HG03432 (cell line): ENCODE measurements around the gene PTPRS.
"Not testable (repeated sequence)": the region's sequence is repeated elsewhere in the genome, so short reads cannot be mapped to it uniquely, and the experiment has no call there.

Source experiments
- ATAC-seq: cut with Tn5 transposase; IDR thresholded peaks from one replicate; pipeline ENCODE4 v1.9.1; 2021; ENCODE audit warnings: mild to moderate bottlenecking, moderate library complexity; ENCODE audit not compliant: unreplicated experiment

Gene PTPRS

GRCh38 chr19:5334366-5334739 lies 6.3 kb downstream of the PTPRS start:
- no peak for ATAC-seq

DNA sequence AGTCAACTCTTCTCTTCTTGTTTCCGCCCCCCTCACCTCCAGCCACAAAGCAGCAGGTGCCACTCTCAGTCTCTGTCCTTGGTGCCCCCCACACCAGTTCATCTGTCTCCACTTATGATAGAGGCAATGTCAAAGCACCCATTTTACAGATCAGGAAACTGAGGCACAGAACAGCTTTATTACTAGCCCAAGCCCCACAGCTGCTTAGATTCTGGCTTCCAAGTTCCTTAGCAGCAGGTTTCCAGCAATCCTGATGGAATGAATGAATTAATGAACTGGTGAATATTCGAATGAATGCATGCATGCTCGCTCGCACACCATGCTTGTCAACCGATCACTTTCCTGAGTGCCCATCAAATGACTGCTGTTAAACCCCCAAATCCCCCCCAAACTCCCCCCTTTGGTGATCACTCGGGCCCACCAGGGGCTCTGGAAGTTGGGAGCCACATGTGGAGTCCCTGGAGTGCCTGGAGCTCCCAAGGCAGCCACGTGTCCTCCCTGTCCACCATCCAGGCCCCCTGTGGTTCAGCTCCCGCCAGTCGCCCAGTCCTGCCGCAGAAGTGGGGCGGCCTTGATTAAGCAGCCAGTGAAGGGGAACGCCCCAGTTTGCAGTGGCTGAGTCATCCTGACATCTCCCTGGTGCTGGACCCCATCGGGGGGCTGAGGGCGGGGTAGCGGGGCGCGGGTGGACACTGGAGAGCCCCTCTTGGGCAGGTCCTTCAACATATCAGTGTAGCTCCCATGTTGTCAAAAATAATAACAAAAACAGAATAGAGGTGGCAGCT lies 6.8 kb downstream of the PTPRS start:
- ATAC-seq: no peak

- ATAC-seq: no peak
These were observed 8.1 kb downstream of the PTPRS start for GRCh38 chr19:5332501-5332900.

GRCh38 chr19:5331790-5332189 lies 8.8 kb downstream of the PTPRS start:
- ATAC-seq: no peak

GRCh38 chr19:5330307-5330720 lies 10.3 kb downstream of the PTPRS start:
- no peak for ATAC-seq

GRCh38 chr19:5329141-5329540 lies 11.5 kb downstream of the PTPRS start:
- no peak for ATAC-seq

- not testable (repeated sequence) for ATAC-seq
These were observed 12.2 kb downstream of the PTPRS start for GRCh38 chr19:5328407-5328806.

DNA sequence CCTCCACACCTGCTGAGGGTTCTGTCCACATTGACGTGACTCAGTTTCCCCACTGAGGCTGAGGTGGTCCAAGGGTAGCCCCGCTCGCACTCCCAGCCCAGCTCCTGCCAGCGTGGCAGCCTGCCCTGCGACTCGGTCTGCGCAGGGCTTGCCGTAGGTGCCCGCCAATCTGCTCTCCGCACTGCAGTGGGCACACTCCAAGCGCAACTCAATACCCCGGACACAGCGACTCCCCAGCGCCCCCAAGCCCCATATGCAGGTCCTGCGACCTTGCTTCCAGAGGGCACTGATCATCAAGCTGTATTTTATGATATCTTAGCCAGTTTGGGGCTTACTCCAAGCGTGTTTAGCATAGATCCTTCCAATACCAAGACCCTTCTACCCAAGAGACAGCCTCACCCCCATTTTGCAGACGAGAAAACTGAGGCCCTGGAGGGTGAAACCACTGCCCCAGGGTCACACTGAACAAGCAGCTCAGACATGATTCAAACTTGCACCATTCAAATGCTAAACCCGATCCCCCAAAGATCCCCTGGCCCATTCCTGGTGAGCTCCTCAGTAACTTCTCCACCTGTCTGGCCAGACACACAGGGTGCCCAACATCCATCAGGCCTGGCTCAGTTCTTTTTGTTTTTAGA lies 13.5 kb downstream of the PTPRS start:
- no peak for ATAC-seq

GRCh38 chr19:5326545-5326944 lies 14.1 kb downstream of the PTPRS start:
- ATAC-seq: no peak

DNA sequence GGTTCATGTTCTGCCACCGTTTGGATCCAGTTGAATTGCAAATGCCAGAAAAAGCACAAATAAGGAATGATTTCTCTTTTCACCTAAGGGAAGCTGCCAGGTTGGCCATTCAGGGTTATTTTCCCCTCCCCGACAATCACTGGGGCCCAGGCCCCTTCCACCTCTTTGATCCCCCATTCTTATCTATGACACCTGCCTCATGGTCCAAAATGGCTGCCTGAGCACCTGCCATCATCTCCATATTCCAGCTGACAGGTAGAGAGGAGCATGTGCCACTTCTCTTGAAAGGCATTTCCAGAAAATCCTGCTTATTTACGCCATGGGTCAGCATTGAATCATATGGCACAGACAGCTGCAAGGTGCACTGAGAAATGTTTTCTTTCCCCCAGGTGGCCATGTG lies 15.7 kb downstream of the PTPRS start:
- no peak for ATAC-seq

DNA sequence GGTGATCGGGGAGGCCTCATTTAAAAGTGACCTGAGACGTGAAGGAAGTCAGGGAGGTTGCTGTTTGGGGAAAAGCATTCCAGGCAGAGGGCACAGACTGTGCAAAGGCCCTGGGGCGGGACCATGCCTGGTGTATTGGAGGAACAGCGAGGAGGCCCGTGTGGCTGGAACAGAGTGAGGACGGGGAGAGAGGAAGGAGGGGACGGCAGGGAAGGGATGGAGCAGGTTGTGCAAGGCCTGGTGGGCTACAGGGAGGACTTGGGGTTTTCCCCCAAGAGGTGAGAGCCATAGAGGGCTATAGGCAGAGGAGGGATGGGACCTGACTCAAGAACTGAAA lies 17.2 kb downstream of the PTPRS start:
- no peak for ATAC-seq

- peak; percentile 74 for ATAC-seq
These were observed 18.5 kb downstream of the PTPRS start for GRCh38 chr19:5321851-5322681.

DNA sequence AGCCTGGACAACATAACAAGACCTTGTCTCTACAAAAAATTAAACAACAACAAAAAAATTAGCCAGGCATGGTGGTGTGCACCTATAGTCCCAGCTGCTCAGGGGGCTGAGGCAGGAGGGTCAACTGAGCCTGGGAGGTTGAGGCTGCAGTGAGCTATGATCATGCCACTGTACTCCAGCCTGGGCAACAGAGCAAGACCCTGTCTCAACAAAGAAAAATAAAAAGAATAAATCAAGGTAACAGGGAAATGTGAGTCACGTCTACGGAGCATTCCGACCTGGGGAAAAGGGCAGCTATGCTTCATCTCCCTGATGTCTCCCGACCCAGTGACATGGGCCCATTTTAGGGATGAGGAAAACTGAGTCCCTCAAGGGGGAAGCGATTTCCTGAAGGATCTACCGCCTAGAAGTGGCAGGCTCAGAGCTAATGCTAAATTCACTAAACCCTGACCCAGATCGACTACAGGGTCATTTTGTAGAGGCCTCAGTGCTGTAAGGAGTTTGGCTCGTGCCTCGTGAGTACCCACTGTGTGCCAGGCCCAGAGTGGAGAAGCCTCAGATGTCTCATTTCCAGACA lies 19.5 kb downstream of the PTPRS start:
- ATAC-seq: no peak

DNA sequence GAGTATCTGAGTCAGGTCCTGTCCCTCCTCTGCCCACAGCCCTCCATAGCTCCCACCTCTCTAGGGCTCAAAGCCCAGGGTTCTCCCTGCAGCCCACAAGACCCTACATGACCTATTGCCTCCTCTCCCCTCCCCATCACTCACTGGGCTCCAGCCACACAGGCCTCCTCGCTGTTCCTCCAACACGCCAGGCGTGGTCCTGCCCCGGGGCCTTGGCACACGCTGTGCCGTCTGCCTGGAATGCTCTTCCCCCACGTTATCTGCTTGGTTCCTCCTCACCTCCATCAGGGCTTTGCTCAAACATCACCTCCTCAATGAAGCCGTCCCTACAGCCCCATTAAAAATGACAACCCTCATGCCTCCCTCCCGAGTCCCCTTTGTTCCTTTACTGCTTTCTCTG lies 21.1 kb downstream of the PTPRS start:
- no peak for ATAC-seq

- no peak for ATAC-seq
These were observed 22.3 kb downstream of the PTPRS start for GRCh38 chr19:5318306-5318705.

GRCh38 chr19:5317321-5317720 lies 23.3 kb downstream of the PTPRS start:
- ATAC-seq: no peak

DNA sequence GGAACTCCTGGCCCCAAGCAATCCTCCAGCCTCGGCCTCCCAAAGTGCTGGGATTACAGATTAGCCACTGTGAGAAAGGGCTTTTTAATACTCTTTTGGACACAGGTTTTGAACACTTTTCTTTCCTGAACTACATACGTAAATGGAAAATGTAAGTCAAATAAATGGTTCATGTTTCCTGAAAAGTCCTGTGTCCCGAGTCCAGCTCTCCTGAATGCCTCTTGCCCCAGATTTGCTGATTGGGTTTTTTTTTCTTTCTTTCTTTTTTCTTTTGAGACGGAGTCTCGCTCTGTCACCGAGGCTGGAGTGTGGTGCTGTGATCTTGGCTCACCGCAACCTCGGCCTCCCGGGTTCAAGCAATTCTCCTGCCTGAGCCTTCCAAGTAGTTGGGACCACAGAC lies 24.5 kb downstream of the PTPRS start:
- ATAC-seq: no peak

GRCh38 chr19:5314907-5315298 lies 25.7 kb downstream of the PTPRS start:
- ATAC-seq: no peak

DNA sequence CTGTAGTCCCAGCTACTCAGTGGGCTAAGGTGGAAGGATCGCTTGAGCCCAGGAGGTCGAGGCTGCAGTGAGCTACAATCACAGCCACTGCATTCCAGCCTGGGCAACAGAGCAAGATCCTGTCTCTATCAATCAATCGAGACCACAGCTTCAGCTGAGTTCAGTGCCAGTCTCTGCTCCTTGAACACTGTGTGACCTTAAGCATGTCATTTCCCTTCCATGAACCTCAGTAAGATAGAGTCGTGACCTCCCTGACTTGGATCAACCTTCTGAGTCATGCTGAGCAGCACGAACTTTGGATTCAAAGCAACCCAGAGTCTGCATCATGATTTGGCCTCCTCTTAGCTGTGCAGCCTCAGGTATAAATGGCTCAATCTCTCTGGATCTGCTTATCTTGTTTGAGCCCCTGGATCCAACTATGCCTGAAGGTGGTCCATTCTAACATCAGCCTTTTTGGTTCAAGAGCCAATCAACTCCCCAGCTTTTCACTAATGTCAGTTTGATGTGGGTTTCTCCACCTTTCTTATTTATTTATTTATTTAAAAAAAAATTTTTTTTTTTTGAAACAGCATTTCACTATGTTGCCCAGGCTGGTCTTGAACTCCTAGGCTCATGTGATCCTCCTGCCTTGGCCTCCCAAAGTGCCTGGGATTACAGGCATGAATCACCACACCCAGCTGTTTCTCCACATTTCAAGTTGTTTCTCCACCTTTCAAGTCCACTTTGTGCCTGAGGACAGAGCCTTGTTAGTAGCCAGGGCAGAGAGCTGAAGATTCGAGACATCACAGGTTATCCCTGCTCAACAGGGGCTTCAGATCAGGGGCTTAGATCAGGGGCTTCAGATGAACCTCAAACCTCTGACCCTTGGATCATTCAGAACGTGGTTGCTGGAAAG lies 26.4 kb downstream of the PTPRS start:
- no peak for ATAC-seq

DNA sequence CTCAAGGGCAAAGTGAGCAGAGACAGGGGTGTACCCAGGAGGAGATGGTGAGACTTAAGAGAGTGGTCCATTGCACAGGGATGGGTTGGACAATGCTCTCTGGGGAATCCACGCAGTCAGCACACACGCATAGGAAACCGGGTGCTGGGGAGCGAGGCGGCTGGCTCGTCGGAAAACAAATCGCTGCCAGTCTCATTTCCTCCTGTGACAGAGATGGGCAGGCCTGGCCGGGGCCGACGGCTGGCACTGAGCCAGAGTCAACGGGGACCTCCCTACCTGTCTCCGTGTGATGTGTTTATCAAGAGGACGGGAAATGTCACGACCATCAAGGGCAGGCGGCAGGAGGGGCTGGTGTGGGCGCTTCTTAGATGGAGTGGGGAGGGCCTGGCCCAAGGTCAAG lies 27.3 kb downstream of the PTPRS start:
- no peak for ATAC-seq

DNA sequence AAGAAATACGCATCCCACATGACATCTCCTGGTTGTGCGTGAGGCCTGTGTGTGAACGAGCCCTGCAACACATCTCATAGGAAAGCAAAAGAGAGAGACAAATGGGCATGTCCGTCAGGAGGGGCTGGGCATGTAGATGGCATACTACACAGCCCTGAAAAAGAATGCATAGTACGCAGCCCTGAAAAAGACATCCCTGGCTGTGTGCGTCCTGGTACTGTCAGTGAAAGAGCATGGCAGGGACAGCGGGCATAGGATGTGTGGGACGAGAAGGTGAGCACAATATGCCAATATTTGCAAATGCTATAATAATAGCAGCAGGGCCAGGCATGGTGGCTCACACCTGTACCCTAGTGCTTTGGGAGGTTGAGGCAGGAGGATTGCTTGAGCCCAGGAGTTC lies 28.6 kb downstream of the PTPRS start:
- no peak for ATAC-seq
